ENCODE data around the gene PBX3.

Gene PBX3

GRCh38 chr9:125974705-125975104 is 227.5 kb downstream of the PBX3 start:
- no peak for DNase-seq (ENCODE audit: low read depth in 2 of 2)

DNA sequence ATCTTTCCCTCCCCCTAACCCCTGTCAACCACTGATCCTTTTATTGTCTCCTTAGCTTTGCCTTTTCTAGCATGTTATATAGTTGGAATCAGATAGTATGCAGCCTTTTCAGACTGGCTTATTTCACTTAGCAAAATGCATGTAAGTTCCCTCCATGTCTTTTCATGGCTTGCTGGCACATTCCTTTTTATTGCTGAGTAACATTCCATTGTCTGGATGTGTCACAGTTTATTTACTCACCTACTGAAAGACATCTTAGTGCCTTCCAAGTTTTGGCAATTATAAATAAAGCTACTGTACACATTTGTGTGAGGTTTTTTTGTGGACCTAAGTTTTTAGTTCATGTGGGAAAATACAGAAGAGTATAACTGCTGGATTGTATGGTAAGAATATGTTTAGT is 230.1 kb downstream of the PBX3 start:
- no peak for DNase-seq (ENCODE audit: low read depth in 2 of 2)

- no peak for DNase-seq (ENCODE audit: low read depth in 2 of 2)
These were observed 232.2 kb downstream of the PBX3 start for GRCh38 chr9:125979383-125979782.

DNA sequence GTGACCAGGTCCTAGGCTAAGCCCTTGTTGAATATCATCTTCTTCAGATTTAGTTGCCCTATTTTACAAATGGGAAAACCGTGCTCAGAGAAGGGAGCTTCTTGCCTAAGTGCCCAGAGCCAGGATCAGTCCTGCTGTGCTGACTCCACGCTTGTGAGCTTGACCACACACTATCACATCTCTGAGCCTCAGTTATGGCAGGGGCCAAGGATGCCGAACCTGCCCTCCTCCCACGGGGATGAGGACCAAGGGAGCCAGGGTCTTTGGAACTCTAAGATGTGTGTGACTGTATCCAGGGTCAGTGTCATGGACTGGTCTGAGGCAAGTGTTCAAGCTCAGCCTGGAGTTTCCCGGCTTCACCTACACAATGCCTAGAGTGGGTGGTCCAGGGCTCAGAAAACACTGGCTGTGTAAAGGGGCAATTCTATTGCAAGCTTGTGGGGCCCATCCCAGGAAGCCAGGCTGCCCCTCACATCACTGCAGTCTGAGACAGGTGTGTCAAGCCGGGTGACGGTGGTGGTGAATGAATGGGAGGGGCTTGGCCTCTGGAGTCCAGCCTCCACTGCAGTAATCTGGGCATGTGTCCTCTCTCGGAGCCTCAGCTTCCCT is 235.7 kb downstream of the PBX3 start:
- DNase-seq (ENCODE audit: low read depth in 2 of 2): no peak

- no peak for DNase-seq (ENCODE audit: low read depth in 2 of 2)
These were observed 236.5 kb downstream of the PBX3 start for GRCh38 chr9:125983681-125984080.

DNA sequence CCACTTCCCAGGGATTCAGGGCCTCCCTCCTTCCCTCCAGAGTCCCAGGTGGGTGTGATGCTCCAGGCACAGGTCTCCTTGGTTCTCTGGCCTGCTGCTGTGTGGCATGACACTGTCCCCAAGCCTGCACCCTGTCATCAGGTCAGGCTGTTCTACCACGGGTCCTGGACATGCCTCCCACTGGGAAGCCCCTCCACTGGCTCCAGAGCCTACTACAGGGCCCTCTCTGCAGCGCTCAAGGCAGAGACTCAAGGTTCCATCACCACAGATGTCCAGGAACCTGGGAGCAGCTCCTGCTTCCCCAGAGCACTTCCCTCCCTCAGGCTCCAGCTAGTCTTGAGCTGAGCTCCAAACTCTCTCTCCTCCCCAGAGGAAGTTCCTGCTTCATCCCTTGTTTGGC is 237.3 kb downstream of the PBX3 start:
- no peak for DNase-seq (ENCODE audit: low read depth in 2 of 2)

GRCh38 chr9:125985142-125985997 is 238.2 kb downstream of the PBX3 start:
- DNase-seq (ENCODE audit: low read depth in 2 of 2): no peak

- no peak for DNase-seq (ENCODE audit: low read depth in 2 of 2)
These were observed 239.0 kb downstream of the PBX3 start for GRCh38 chr9:125985998-125986655.

DNA sequence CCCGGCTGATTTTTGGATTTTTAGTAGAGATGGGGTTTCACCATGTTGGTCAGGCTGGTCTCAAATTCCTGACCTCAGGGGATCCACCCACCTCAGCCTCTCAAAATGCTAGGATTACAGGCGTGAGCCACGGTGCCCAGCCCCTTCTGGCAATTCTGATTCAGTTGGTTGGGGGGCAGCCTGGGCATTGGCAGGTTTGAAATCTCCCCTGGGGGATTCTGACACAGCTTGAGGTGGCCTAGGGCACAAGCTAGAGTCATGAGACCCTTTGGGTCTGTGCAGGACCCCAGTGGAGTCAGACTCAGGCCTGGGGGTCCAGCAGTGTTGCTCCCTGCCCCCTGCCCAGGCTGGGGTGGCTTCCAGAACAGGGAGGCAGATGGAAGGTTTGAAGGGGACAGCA is 239.8 kb downstream of the PBX3 start:
- no peak for DNase-seq (ENCODE audit: low read depth in 2 of 2)

- DNase-seq (ENCODE audit: low read depth in 2 of 2): no peak
These were observed 240.2 kb downstream of the PBX3 start for GRCh38 chr9:125987420-125987819.

GRCh38 chr9:125988479-125989050 is 241.4 kb downstream of the PBX3 start:
- no peak for DNase-seq (ENCODE audit: low read depth in 2 of 2)

GRCh38 chr9:125989090-125989501 is 241.9 kb downstream of the PBX3 start:
- no peak for DNase-seq (ENCODE audit: low read depth in 2 of 2)

DNA sequence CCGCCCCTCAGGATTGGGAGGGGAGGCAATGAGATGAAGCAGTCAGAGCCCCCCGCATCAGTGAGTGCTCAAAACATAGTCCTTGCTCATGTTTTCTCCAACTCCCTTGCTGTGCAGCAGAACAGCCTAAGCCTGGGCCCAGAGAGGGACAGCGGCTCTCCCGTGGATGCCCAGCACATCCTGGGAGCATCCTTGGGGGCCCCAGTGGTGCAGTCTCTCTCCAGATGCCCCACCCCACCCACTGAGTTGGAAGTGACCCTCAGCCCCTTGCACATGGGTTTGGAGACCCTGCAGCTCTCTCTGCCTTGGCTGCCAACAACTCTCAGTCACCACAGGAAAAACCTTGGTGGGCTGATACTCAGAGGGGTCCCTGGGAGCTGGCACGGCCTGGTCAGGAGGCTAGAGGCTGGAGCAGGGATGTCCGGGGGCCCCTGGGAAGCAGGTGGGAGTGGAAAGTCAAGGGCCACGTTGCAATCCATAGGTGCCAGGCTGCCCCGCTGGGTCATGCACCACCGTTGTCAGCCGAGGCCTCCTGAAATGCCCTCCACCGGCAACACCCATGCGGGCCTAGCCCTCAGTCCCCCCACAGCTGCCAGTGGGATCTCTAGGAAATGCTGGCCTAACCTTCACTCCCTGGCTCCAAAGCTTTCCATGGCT is 242.5 kb downstream of the PBX3 start:
- DNase-seq (ENCODE audit: low read depth in 2 of 2): no peak

DNA sequence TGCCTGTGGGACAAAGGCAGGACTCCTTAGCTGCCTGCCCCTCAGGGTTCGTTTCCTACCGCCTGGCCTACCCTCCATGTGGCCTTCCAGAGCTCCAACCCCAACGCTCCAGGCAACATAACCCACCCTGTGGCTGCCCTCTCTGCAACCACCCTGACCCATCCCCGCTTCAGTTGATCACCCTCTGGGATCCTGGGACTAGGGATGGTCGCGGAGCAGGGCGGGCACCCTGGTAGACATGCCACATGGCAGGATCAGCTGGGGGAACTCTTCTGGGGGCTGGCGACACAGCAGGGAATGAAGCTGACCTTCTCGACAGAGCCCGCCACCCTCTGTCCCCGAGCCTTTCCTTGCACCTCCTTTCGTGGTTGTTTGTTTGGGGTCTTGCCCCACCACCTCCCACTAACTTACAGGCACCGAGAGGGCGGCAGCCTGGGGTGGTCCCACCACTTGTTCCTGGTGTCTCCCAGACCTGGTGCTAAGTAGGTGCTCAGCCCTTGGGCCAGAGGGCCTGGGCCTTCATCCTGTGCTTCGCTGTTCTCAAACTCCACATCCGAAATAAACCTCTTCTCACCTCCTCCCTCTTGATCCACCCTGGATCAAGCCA is 243.1 kb downstream of the PBX3 start:
- DNase-seq (ENCODE audit: low read depth in 2 of 2): no peak

DNA sequence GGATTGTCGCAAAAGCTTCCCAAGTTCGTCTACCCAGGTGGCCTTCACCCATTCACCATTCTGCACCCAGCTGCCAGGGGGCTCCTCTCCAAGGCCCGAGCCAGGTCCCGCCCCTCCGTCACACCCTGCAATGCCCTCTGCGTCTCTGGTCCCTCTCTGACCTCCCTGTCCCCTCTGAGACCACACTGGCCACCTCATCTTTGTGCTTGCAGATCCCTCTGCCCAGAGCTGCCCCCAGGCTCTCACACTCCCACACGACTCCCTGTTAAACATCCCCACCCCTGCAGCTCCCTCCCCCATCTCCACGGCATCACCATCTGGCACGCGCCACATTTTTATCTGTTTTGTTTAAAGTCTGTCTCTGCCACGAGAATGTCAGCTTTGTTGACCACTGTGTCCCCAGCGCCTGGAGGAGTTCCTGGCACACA is 243.6 kb downstream of the PBX3 start:
- DNase-seq (ENCODE audit: low read depth in 2 of 2): no peak

- no peak for DNase-seq (ENCODE audit: low read depth in 2 of 2)
These were observed 244.8 kb downstream of the PBX3 start for GRCh38 chr9:125991886-125992529.

DNA sequence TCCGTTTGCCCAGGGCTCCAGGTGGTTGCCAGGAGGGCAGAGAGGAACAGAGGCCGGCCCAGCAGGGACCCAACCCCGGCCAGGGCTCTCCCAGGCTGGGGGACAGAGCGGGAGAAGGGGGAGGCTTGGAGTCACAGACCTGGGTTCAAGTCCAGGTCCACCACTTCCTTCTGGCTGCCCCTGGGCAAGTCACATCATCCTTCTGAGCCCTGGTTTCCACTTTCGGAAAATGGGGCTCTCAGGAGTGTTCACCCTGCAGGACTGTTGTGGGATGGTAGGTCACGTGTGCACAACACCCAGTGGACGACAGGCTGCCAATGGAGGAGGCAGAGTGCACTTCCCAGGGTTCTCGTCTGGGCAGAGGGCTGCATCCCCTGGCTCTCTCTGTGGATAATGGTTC is 245.4 kb downstream of the PBX3 start:
- DNase-seq (ENCODE audit: low read depth in 2 of 2): no peak

DNA sequence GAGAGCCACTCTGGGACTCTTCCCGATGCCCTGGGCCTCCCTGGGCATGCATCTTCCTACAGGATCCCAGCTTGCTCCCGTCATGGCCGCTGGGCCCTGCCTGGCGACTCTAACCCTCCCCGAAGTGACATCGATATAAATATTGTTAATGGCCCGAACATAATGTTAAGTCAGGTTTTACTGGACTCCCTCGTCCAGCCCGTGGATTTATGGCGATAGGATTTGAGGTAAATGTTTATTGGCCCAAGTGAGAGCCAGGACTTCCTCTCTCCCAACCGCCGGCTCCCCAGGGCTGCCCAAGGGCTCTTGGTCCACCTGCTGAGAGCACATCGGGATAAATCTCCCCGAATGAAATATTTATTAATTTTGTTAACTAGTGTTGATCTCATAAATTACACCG is 246.3 kb downstream of the PBX3 start:
- DNase-seq (ENCODE audit: low read depth in 2 of 2): no peak

DNA sequence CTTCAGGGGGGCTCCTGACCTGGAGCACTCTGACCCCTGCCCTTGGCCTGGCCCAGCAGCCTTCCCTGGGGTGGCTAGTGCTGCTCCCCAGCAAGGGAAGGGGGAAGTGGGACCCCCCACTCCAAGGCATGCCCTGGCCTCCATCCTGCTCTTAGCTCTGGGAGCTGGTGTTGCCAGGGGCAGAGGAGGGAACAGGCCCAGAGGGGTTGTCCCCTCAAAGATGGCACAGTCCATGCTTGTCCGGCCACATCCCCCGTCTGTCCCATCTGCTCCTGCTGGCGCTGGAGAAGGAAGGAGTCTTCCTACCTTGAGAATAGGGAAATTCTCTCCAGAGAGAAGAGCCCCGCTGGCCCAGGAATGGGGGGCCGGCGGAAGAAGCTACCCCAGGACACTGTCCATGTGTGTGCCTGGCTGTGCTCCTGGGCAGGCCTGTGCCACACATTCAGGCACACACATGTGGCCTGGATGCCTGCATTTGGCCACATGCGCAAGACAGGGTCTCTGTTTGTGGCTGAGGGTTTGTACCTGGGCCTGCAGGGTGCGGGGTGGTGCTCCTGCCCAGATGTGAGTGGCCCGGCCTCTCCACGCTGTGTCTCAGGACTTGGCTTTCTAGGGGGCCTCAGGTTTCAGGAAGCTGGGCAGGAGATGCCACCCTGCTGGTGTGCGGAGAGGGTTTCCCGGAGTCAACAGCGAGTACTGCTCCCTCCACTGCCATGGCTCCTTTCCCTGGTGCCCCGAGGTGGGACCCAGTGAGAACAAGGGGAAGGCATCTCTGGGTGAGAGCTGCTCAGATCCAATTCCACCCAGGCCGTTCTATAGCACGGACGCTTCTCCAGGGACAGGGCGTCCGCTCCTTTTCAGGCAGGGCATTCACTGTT is 247.1 kb downstream of the PBX3 start:
- no peak for DNase-seq (ENCODE audit: low read depth in 2 of 2)

DNA sequence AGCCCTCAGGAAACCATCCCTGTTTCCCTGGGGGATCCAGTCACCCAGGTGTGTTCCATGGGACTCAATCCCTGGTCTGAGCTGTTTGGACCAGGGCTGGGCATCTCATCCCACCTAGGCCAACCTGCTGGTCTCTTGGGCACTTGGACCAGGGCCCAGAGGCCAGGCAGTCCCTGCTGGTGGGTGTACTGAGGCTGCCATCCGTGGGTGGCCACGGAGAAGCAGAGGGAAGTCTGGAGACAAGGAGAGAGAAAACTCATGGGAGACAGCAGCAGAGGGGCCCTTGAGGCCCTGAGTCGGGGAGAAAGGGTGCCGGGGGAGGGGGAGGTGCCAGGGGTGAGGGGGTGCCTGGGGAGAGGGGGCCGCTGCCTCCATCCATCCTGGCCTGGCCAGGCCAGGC is 247.8 kb downstream of the PBX3 start:
- DNase-seq (ENCODE audit: low read depth in 2 of 2): no peak
